Colonic mucosa (tissue), 4 donors: ENCODE data around the gene CSTF2T. TPM values are rescaled to one million over a fixed set of nuclear protein-coding genes. Genes with fewer than 3 reads are reported as not detected.
A peak's percentile ranks its signal among the peaks of the same experiment; 100 is the strongest.

Experiments used
- DNase-seq: peaks from one replicate; pipeline ENCODE4 v3.0.0-alpha.2; 2020
- H3K27ac ChIP-seq: fragments of 200-600 bp; one replicate; pipeline ENCODE4 v1.8.0; 2021
- H3K27me3 ChIP-seq: fragments of 200-600 bp; one replicate; pipeline ENCODE4 v1.8.0; 2021
- H3K36me3 ChIP-seq: fragments of 200-600 bp; one replicate; pipeline ENCODE4 v1.8.0; 2021
- H3K4me1 ChIP-seq: fragments of 200-600 bp; one replicate; pipeline ENCODE4 v1.8.0; 2021; ENCODE audit warnings: mild to moderate bottlenecking
- H3K4me3 ChIP-seq: fragments of 200-600 bp; one replicate; pipeline ENCODE4 v1.8.0; 2021
- H3K9ac ChIP-seq, 2 donors: one replicate each; pipeline ENCODE4 v1.7.0; 2013; ENCODE audit warnings: control low read depth in 2 of 2, low read depth in 2 of 2, low read length in 2 of 2
- H3K9me3 ChIP-seq: fragments of 200-600 bp; one replicate; pipeline ENCODE4 v1.8.0; 2021
- intact Hi-C: fragments of 100-400 bp; cut with DNase I; formaldehyde crosslinking; loops from one replicate; pipeline ENCODE4 v1.14.1; 2022
- total RNA-seq, 2 donors: library from RNA; stranded (reverse); fragmentation: NEBNext Ultra II Directional in 1 of 2; extraction: Animal tissue kit (Norgen Biotek cat#: 25700) in 1 of 2; gene quantifications; one replicate each; pipeline ENCODE4 v1.2.1, GENCODE V29; 2021
- TF ChIP-seq, protein P1 (sequence below): fragments of 200-600 bp; IDR thresholded peaks from one replicate; pipeline ENCODE4 v1.8.0; 2022; ENCODE audit warnings: antibody characterized with exemption, mild to moderate bottlenecking
- donor health status: healthy.
- donor health status: DM: no; HTN: no; CAD: no.
- donor health status: DM: no; HTN: no; CAD: no.

Gene CSTF2T
- 10 to 100 TPM; 14.5 to 21.1 TPM for total RNA-seq

GRCh38 chr10:51699475-51700227 lies at the start of gene CSTF2T:
Gene CSTF2T (minus strand): TSS chr10:51699595. CDS start chr10:51699549, 46 bp downstream.
- Histone ChIP-seq H3K9me3 (no peaks in the 10 kb centered on the region), H3K4me3 (peak within 1 kb of the TSS; percentile 64), H3K27me3 (no peaks in the 10 kb centered on the region), H3K9ac (peak within 1 kb of the TSS; percentile 67 to 91), H3K27ac (peak within 1 kb of the TSS; percentile 79), H3K36me3 (no peaks in the 10 kb centered on the region), H3K4me1 (peaks cover 7% of the 10 kb centered on the region)
- TF ChIP-seq, protein P1, sequence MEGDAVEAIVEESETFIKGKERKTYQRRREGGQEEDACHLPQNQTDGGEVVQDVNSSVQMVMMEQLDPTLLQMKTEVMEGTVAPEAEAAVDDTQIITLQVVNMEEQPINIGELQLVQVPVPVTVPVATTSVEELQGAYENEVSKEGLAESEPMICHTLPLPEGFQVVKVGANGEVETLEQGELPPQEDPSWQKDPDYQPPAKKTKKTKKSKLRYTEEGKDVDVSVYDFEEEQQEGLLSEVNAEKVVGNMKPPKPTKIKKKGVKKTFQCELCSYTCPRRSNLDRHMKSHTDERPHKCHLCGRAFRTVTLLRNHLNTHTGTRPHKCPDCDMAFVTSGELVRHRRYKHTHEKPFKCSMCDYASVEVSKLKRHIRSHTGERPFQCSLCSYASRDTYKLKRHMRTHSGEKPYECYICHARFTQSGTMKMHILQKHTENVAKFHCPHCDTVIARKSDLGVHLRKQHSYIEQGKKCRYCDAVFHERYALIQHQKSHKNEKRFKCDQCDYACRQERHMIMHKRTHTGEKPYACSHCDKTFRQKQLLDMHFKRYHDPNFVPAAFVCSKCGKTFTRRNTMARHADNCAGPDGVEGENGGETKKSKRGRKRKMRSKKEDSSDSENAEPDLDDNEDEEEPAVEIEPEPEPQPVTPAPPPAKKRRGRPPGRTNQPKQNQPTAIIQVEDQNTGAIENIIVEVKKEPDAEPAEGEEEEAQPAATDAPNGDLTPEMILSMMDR, result no peak
- intact Hi-C loops, result no loop called here
- DNase-seq, result peak; percentile 94

GRCh38 chr10:51748959-51749358 lies 49.6 kb upstream of the CSTF2T start:
- Histone ChIP-seq H3K4me1 (no peaks in the 10 kb centered on the region), H3K27ac (no peak overlapping the region), H3K9me3 (no peaks in the 10 kb centered on the region), H3K36me3 (no peaks in the 10 kb centered on the region), H3K27me3 (no peaks in the 10 kb centered on the region), H3K4me3 (no peak overlapping the region), H3K9ac (no peak overlapping the region)
- TF ChIP-seq, protein P1, result no peak
- intact Hi-C loops, result no loop called here
- no peak for DNase-seq

- Histone ChIP-seq H3K27ac (no peak overlapping the region), H3K27me3 (no peaks in the 10 kb centered on the region), H3K4me3 (no peak overlapping the region), H3K36me3 (no peaks in the 10 kb centered on the region), H3K9me3 (no peaks in the 10 kb centered on the region), H3K4me1 (no peaks in the 10 kb centered on the region), H3K9ac (no peak overlapping the region)
- DNase-seq, result no peak
- TF ChIP-seq, protein P1, result no peak
- intact Hi-C loops, result no loop called here
Observed at GRCh38 chr10:51747216-51747615, 47.8 kb upstream of the CSTF2T start.

- Histone ChIP-seq H3K4me3 (no peak overlapping the region), H3K27me3 (no peaks in the 10 kb centered on the region), H3K4me1 (no peaks in the 10 kb centered on the region), H3K27ac (no peak overlapping the region), H3K9ac (no peak overlapping the region), H3K36me3 (no peaks in the 10 kb centered on the region), H3K9me3 (no peaks in the 10 kb centered on the region)
- TF ChIP-seq, protein P1, result no peak
- intact Hi-C loops, result no loop called here
- no peak for DNase-seq
Observed at GRCh38 chr10:51745397-51745796, 46.0 kb upstream of the CSTF2T start.

- H3K4me3 ChIP-seq, result no peak overlapping the region
- intact Hi-C loops, result no loop called here
- H3K36me3 ChIP-seq, result no peaks in the 10 kb centered on the region
- DNase-seq, result no peak
- no peaks in the 10 kb centered on the region for H3K27me3 ChIP-seq
- H3K4me1 ChIP-seq, result no peaks in the 10 kb centered on the region
- TF ChIP-seq, protein P1, result no peak
- H3K9ac ChIP-seq, result no peak overlapping the region
- H3K27ac ChIP-seq, result no peak overlapping the region
- no peaks in the 10 kb centered on the region for H3K9me3 ChIP-seq
Observed at GRCh38 chr10:51744235-51745000, 45.0 kb upstream of the CSTF2T start.
